ENCODE results near the gene NCEH1.
"Not testable (repeated sequence)": the region's sequence is repeated elsewhere in the genome, so short reads cannot be mapped to it uniquely, and the experiment has no call there.

The NCEH1 gene

DNA sequence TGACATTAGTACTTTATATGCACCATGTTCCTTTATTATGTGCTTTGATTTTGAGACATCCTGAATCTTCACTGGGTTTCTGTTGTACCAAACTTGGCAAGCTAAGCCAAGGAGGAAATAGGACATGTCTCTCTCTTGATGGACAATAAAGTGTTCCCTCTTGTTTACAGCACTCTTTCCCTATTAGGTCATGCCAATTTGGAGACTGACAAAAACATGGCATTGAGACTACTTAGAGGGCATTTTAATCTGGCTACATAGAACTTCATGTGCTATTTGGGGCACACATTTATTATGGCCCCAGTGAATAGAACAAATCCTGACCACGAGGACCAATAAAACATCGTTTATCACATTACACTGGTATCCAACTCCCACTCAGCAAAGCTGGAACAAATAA, 102.3 kb downstream of the NCEH1 start:
- no peak for DNase-seq

DNA sequence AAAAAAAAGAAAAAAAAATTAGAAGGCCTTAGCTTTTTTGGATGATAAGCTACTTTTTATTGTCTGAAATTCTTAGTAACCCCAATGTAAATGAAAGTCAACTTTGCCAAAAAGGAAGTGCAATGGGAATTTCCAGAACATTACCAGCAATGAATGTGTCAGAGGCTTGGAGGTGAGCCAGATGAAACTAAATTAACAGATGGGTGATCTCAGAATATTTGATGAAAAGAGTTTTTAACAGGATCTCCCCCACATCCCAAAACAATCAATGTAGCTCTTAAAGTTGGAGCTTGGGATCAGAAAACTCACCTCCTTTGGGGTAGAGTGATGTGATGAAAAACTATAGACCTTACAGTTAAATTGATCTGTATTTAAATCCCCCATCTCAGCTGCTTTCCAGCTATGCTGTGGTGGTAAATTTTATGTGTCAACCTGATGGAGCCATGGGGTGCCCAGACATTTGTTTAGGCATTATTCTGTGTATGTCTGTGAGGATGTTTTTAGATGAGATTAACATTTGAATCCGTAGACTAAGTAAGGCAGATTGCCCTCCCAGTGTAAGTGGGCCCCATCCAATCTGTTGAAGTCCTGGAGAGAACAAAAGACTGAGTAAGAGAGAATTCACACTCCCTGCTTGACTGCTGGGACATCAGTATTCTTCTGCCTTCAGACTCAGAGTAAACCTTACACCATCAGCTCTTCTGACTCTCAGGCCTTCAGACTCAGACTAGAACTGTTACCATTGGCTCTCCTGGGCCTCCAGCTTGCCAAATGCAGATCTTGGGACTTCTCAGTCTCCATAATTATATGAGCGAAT, 103.4 kb downstream of the NCEH1 start:
- peak in 1 of 2 experiments; percentile 25 for DNase-seq

DNA sequence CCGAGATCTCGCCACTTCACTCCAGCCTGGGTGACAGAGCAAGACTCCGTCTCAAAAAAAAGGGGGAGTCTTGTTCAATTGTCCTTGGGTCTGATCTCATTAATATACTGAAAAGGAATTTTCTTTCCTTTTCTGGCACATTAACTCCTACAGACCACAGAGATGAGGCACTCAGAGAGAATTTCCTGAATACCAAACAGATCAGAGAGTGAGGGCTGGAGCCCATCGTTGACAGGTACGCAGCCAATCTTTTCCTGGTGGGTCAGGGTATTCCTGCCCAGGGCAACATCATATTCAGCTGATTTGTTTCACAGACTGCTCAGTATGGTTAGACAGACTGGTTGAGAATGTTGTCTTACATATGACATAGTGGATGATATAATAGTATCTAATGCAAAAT, 104.8 kb downstream of the NCEH1 start:
- DNase-seq = no peak

DNA sequence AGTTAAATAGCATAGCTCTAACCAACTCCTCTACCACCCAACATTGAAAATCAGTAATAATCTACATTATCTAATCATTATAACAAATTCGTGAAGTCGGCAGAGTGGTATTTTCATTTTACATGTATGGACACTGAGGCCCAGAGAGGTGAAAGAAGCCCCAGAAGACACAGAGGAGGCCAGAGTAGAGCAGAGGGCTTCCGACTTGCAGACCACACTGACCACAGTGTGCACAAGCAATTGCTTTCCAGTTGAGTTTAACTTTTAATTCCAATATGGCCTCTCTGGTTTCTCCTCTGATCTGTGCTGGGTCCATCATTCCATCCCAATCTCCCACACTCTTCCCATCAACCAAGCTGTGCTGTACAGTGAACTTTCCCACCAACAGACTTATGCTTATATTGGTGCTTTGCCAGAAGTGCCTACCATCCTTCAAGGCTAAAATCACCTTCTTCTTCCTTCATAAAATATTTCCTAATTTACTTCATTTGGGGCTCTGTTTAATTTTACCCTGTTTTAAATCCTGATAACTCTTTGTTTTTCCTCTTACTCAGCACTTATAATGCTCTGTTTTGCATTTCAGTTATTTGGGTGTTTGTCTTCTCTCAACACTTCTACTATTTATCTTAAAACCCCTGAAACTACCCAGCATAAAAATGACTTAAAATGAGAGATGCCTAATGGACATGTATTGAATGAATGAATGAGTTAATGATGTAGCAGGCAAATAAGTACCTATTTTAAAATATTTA, 105.8 kb downstream of the NCEH1 start:
- no peak for DNase-seq

DNA sequence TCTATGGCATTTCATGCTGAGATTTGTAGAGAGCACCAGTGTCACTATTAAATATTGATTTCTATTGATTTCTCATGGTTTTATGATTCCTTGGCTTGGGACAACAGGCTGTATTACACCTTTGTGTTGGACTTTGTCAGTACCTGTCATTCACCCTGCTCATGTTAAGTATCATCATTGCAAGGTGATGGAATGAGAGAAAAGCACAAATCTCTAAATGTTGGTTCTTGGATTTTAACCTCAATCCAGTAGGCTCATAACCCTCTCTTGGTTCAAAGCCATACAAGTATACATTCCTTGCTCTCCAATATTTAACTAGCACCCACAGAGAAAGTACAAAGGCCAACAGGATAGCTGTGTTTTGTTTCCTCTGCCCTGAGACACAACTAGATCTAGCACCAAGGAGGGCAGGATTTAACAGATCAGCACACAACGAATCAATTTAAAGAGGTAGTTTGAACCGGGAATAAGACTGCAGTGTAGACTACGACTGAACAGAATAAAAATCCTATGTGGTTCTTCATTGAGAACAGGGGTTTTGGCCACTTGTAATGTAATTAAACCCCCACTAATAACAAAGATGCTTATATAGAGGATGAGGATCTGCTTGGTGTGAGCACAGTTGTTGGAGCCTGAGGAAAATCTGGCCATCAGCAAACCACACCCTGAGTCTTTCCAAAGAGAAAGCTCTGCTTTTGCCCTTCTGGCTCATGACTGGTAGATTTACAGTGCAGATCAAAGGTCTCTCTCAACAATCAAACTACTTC, 109.6 kb downstream of the NCEH1 start:
- no peak for DNase-seq

DNA sequence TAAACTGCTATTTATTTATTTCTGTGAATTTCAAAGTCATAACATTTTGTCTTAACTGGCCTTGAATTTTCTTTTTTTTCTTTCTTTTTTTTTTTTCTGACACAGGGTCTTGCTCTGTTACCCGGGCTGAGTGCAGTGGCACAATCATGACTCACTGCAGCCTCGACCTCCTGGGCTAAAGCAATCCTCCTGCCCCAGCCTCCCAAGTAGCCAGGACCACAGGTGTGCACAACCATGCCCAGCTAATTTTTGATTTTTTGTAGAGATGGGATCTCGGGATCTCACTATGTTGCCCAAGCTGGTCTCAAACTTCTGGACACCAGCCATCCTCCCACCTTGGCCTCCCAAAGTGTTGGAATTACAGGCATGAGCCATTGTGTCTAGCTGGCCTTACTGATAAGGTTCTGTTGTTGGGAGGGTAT, 110.2 kb downstream of the NCEH1 start:
- no peak for DNase-seq

DNA sequence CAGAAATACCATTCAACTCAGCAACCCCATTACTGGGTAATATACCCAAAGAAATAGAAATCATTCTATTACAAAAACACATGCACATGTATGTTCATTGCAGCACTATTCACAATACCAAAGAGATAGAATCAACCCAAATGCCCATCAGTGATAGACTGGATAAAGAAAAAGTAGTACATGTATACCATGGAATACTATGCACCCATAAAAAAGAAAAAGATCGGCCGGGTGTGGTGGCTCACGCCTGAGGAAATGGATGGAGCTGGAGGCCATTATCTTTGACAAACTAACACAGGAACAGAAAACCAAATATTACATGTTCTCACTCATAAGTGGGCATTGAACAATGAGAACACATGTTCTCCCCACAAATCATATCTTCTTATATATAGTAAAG, 112.0 kb downstream of the NCEH1 start:
- DNase-seq = no peak

DNA sequence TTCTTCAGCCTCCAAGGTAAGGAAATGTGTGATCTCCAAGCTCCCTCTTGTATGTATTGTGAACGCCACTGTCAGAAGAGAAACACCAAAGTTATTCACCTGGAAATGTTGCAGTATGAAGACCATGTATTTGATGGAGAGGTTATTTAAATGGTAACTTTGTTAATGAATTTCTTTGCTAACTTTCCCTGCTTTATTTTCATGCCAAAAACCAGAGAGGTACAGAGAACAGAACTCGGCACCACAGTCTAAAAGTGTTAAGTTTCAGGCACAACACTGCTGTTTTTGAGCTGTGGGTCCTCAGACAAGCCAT, 114.5 kb downstream of the NCEH1 start:
- DNase-seq = no peak

DNA sequence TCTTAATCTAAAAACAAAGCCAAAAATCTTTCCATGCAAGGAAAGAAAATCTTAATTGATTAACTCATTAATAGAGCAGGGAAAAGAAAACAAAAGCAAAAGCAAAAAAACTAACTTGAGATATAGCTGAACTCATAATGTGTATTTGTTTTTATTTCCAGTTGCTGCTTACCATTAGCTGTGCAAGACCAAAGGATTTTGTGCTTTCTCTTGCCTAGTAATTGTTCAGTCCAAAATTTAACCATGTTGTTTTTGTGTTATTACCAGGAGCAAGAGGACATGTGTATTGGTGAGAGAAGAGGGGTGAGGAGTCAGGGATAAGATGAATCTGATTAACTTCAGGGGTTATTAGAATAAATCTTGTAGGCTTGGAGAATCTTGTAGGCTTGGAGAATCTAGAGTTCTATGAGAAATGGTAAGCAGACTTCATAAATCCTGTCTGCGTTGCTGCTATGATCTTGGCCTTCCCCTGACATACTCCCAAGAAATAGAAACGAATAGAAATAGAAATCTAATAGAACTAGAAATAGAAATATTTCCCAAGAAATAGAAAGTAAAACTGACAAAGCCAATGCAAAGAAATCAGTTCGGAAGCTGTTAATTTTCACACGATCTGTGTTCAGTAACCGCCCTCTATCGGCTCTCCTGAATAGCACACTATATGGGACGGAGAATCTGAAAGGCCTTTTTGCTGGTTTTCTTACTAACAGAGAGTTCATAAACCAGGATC, 115.0 kb downstream of the NCEH1 start:
- peak in 1 of 2 experiments; percentile 76 for DNase-seq

DNA sequence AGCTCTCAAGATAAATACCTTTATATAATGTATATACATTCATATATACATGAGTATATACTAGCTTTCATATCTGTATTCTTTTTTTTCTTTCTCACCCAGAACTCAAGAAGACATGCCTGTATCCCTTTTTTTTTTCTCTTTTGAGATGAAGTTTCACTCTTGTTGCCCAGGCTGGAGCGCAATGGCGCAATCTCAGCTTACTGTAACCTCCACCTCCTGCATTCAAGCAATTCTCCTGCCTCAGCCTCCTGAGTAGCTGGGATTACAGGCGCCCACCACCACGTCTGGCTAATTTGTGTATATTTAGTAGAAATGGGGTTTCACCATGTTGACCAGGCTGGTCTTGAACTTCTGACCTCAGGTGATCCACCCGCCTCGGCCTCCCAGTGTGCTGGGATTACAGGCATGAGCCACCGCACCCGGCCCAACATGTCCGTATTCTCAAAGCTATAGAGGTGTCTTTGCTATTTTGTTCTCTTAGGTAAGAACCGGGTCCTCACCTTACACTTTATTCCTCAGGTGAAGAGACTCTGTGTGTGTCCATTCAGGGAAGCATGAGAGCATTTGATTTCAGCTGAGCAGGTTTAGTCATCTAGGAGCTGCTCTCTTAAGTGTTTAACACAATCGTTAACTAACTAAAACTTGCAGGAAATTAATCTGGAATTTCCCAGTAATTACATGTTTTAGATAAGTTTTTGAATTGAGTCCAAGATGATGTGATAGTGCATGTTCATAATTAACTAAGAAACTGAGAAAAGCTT, 115.8 kb downstream of the NCEH1 start:
- DNase-seq = not testable (repeated sequence)

DNA sequence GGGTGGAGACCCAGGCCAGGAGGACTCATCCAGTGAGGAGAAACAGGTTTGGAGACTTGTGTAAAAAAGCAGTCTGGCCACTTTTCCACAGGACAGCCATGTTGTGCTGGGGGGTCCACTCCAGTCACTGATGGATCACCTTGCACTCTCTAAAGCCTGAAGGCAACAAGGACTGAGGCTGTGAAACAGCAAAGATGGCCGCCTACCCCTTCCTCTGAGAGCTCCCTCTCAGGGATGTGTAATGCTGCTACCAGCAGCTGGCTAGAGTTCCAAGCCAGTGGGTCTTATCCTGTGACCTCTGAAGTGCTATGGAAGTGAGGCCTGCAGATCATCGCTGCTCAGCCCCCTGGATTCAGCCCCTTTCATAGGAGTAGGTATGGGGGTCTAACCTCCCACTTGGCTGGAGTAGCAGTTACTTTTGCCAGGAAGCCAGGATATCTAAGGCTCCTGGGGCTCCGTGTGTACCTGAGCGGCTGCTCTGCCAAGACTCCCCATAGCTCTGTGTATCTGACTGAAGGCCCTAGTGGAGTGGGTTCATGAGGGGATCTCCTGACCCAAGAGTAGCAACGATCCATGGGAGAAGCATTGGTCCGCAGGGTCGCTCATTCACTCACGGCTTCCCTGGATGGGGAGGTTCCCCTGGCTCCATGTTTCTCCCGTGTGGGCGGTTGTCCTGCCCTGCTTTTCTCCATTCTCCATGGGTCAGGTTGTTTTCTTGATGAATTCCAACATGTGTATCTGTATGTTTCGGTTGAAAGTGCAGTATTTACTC, 117.8 kb downstream of the NCEH1 start:
- no peak for DNase-seq

DNA sequence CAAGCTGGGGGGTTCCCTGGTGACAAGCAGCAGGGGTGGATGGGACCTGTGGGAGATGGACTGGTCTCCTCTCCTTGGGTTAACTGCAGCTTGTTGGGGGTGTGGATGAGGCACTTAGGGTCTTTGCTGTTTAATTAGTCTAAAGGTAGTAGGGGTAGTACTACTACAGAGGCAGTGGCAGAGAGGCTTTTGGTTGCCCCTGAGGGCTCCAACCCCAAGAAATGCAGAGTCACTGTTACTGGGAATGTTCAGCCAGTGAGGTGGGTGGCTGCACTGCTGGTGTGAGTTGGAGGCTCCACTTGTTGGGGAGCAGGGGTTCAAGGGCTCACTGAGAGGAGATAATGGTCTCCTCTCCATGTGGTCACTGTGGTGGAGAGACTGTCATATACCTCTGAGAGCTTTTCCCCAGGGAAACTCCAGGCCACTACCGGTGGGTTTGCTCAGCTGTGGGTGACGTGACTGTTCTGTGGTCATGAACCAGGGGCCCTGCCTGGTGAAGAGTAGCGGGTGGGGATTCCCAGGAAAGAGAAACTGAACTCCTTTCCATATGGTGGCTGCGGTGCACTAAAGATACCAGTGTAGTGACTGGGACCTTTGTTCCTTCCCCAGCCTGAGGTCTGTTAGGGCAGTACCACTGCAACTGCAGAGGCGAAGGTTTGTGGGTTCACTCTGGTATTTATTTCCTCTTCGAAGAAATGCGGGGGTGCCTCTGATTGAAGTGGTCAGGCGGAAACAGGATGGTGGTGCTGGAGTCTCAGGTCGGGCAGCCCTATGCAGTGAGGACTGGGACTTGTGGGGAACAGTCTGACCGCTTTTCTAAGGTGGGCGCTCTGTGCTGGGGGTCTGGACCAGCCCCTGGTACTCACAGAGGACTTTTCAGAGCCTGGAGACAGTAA, 118.7 kb downstream of the NCEH1 start:
- no peak for DNase-seq

DNA sequence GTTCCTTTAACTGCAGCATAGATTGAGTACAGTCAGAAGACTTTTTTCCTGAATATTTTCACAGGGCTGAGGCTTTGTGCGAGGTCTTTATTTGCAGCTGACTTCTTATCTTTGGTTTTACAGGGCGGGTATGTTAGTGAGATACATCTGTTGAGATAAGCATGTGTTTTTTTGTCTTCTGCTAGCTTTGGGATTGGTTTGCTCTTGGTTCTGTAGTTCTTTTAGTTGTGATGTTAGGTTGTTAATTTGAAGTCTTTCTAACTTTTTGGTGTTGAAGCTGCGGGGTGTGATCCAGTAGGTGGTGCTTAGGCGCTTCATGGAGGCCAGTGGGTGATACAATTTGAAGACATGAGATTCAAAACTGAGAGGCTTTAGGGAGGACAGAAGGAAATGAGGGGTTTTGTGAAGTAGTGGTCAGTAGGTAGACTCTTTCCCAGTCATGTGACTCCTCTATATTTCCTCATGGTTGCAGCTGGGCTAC, 119.7 kb downstream of the NCEH1 start:
- DNase-seq = no peak

DNA sequence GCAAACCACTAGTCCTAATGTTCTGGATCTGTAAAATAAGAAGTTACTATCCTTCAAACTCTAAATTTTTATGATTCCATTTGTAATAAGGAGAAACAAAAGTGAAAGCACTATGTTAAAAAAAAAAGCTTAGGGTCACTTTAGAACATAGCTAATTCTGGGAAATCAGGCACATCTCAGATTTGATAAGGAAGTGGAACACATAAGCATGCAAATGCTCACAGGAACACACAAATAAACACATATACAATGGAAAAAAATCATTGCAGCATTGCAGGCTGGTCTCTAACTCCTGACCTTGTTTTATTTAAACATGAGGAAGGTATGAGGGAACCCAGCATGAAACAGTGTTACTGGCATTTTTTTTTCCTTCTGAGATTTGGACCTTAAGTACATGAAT, 124.4 kb downstream of the NCEH1 start:
- DNase-seq = no peak

DNA sequence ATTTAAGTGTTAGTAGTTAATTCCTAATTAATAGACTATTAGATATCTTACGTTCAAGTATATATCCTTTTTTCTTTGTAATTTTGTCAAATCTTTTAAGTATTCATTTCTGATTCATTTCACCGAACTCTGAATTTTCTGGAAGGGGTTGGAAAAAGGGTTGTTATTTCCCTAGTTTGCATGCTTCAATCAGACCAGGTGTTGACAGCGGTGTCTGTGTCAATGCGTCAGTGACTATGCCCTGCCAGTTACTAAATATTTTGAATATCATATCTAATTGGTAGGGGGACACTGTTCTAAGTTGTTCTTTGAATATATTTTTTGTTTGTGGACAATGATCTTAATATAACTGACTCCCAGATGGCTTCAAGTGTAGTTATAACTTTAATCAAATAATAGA, 124.9 kb downstream of the NCEH1 start:
- no peak for DNase-seq

DNA sequence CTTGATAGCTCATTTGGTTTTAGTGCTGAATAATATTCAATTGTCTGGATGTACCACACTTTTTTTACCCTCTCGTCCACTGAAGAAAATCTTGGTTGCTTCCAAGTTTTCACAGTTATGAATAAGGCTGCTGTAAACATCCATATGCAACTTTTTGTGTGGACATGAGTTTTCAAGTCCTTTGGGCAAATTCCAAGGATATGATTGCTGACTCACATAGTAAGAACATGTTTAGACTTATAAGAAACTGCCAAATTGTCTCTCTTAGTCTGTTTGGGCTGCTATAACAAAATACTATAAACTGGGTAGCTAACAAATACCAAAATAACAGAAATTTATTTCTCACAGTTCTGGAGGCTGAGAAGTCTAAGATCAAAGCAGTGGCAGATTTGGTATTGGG, 128.2 kb downstream of the NCEH1 start:
- DNase-seq = no peak

DNA sequence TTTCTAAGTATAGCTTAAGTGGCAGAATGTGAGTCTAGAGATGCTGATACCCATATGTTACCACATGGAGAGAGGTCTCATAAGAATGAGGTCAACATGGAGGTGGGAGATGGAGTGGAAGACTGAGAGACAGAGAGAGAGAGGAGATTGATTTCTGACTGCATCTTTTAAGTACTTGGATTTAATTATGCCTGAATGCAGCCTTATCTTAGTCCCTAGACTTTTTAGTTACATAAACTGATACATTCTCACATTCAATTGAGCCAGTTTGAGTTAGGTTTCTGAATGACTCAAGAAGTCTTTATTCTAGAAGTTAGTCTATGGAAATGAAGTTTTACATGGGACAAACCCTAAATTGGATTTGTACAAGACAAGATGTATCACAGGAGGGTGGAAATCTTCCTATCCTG, 129.1 kb downstream of the NCEH1 start:
- DNase-seq = no peak

DNA sequence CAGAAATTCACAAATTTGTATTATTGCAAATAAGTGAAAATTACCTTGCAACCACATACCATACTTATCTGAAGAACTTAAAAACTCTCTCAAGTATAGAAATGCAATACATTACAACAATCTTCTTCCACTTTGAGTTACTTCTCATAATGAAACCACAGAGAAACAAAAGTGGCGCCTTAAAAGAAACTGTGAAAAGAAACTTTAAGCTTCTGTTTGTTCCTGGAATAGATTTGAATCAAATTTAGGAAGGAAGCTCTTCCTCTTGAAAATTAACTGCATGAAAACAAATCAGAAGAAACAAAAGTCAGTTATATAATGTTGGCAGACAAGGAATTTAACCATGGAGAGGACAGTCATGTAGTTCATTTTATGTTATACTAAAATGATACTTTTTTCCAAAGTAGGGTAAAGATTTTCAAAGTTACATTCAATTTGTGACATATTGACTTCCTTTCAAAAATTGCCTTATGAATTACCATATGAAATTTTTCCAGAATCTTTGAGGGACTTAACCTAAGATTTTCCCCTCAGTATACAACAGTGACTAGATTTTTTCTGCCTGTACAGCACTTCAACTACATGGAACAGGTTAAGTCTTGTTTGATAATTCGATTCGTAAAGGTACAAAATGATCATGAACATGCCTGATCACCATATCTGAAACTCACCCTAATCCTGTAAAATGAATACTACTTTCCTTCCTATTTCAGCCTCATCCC, 130.0 kb downstream of the NCEH1 start:
- DNase-seq = no peak

Measured in SW 1271 (cell line).